G401.6 (cell line): Measurements from ENCODE around the gene CCNI2.

Experiments used
- FAIRE-seq: peaks from 2 replicates; lab custom pipeline; 2012; peaks lifted over from hg19 to GRCh38; lab: Jason Lieb, UNC

CCNI2 gene

GRCh38 chr5:132750471-132751230 is 3.4 kb downstream of the CCNI2 start:
- no peak for FAIRE-seq

- no peak for FAIRE-seq
Observed at GRCh38 chr5:132751444-132751843, 4.2 kb downstream of the CCNI2 start.

GRCh38 chr5:132751971-132752580 is 4.8 kb downstream of the CCNI2 start:
- no peak for FAIRE-seq

DNA sequence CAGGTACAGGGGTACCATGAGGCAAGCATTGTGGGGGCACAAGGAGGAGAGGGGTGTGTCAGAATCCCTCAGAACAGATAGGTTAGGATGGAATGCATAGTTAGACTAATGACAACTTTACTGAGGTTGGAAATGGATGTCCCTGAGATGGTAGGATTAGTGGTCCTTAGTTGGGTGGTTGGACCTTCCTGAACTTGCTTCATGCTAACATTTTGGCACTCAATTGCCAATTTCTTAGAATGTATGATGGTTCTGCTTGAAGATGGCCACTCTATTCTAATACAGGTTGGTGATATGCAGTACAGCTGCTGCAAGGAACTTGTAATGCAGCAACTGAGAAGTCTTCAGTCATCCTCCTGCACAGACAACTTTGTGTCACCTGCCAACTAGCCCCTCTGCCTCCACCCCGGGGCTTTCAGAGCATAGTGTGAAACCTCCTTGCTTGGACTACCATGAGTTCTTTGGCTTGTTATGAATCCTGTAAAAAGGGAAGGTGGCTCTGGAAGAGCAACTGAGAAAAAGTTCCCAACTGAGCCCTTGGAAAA is 5.4 kb downstream of the CCNI2 start:
- FAIRE-seq = no peak

DNA sequence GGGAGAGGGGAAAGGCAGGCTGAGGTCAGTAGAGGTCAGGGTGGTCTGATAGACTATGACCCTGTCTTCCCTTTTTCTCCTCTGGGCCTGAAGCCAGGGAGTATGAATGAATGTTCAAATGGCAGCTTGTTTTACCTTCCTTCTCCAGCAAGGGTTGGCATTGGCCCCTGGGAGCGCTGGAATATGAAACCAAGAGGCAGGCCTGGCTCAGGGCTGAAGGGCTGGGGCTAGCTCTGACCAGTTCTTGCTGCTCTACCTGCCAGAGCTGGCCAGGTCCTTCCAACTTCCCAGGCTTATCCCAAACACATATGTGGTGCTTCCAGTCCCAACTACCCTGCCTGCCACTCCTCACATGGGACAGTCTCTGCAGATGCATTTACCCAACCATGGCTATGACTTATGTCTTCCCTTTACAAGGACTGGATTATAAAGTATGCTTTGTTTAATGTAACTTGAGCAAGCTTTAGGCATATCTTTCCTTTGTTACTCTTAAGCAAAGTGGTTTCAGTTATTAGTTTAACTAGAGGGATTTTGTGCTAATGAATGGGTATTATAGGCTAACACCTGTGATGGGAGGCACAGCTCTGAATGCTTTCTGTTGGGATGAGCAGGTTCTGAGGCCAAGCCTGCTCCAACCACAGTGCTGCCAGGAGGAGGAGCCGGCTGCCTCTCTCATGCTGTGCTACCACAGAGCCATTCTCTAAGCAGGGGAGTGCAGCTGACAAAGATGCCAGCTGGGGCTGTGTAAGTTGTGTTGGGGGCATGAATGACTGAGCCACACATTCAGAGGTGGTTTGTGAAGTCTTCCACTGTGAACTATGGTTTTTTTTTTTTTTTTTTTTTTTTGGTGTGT is 6.1 kb downstream of the CCNI2 start:
- no peak for FAIRE-seq

DNA sequence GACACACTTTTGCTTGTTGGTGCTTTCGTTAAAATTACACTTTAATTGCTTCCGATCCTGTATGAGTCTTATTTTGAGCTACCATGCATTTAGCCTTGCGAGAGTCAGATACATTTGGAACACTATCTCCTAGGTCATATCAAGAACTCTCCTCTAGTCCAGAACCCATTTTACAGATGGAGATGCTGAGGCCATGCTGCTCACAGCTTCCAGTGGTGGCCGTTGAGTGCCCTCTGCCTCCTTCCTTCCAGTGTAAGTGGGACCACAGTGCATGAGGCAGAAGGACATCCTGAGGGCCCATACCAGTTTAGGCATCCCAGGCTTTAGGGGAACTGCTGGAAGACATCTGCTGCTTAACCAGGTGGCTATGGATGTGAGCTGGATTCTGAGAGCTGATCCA is 6.9 kb downstream of the CCNI2 start:
- no peak for FAIRE-seq

GRCh38 chr5:132754947-132755346 is 7.7 kb downstream of the CCNI2 start:
- FAIRE-seq = no peak

DNA sequence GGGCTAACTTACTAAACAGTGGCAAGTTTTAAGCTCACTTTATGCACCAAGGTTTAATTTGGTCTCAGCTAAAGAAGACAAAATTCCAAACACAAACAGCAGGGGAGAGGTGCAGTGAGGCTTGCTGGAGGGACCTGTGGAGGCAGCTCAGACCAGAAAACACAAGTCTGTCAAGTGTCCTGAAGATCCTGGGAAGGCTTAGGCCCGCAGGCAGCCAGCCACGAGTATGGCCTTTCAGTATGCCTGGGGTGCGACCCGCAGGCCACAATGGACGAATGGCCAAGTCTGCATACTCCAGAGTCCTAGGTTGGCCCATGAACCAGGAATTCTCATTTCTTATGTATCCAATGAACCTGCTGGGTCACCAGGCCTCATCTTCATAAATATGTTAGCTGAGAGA is 9.3 kb downstream of the CCNI2 start:
- FAIRE-seq = no peak

- no peak for FAIRE-seq
Observed at GRCh38 chr5:132758451-132758850, 11.2 kb downstream of the CCNI2 start.

- FAIRE-seq = no peak
Observed at GRCh38 chr5:132759114-132760048, 12.2 kb downstream of the CCNI2 start.

DNA sequence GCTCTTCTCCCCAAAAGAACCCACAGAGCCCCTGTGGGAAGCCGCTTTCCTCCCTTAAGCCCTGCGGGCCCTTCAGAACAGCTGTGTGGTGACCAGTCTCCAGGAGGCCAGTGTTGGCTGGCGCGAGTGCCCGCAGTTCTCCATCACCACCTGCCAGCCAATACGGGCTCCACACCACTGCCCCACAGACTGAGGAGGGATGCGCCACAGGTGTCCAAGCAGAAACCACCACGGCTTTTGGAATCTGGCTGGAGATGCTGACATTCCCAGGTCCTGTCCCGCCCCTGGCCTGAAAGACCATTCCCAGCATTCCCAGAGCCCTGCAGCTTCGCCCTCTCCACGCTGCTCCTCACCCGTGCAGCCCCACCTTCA is 12.8 kb downstream of the CCNI2 start:
- FAIRE-seq = no peak

GRCh38 chr5:132760601-132761317 is 13.5 kb downstream of the CCNI2 start:
- no peak for FAIRE-seq

GRCh38 chr5:132761321-132762240 is 14.4 kb downstream of the CCNI2 start:
- no peak for FAIRE-seq

DNA sequence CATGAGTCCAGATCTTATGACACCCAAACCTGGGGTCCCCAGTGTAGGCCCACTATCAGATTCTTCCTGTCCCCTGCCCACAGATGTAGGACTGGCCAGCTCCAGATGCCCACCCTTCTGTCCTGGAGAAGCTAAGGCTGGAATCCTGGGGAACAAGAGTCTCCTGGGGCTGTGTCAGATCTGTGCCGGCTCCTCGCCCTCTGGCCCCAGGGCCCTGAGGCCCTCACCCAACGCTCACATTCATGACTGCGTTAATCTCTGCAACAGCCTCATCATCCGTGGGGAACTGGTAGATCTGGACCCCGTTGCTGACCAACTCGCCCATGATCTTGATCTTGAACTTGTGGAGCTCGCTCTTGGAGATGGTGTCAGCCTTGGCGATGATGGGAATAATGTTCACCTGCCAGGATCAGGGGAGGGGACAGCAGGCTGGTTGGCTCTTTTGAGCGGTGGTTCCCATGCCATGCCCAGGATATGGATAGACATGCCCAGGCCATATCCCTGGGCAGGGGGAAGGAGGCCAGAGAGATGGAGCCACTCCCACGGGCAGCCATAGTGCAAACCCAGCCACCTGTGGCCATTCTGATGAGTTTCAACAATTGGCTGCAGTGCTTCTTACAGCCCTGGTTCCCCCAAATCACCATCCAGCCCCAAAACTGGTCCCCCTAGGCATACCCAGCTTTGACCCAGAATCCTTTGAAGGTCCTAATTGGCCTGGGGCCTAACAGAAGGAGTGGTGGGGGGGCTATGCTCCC is 15.2 kb downstream of the CCNI2 start:
- no peak for FAIRE-seq

DNA sequence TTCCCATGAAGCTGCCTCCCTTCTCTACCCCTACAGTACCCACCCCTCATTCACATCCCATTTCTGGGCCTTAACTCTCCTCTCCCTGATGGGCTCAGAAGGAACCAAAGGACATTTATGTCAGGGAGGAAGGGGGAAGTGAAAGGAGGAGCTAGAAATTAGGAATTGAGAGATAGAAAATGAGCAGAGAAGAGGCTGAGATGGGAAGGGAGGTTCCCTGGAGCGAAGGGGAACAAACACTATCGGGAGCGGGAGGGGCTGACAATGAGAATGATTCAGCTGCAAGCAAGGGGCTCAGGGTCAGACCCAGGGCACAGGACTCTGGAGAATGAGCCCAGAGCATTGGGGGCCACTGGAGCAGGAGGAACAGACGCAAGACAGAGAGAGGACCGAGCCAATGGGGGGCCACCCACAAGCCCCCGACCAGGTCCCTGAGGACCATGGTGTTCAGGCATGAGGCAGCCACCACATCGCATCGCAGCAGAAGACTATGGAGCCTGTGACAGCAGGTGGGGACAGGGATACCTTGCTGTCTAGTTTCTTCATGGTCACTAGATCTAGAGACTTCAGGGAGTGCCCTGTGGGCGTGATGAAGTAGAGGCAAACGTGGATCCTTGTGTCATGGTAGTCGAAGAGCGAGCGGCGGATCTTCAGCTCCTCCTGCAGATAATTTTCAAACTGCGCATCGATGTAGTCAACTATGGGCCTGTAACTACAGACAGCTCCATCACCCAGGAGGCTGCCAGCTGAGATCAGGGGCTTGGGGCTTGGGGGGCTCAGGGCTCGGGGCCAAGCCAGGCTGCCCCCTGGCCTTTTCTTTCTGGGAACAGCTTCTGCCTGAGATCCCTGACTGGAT is 16.2 kb downstream of the CCNI2 start:
- no peak for FAIRE-seq

- no peak for FAIRE-seq
Observed at GRCh38 chr5:132764051-132764450, 16.8 kb downstream of the CCNI2 start.

- no peak for FAIRE-seq
Observed at GRCh38 chr5:132764671-132765238, 17.5 kb downstream of the CCNI2 start.
